ENCODE data around the gene IDUA. TPM values are rescaled to one million over a fixed set of nuclear protein-coding genes. Genes with fewer than 3 reads are reported as not detected.

Gene IDUA
- total RNA-seq, 2 donors from 2014 or later = 8.9 to 10.2 TPM

- peaks cover 13% of the 10 kb centered on the region for H3K36me3 ChIP-seq
- no peak overlapping the region for H3K27ac ChIP-seq
- no peaks in the 10 kb centered on the region for H3K27me3 ChIP-seq
- H3K4me3 ChIP-seq = no peak overlapping the region
- no peak for TF ChIP-seq CTCF (IDR thresholded peaks at IDR 0.05)
- no peak for DNase-seq (ENCODE audit: low spot score)
- peaks cover 0 to 5% of the 10 kb centered on the region in 2 donors for H3K4me1 ChIP-seq
- no peaks in the 10 kb centered on the region for H3K9me3 ChIP-seq
Measured at GRCh38 chr4:1023075-1023640, 36.3 kb downstream of the IDUA start.

GRCh38 chr4:1023895-1024740 is 37.3 kb downstream of the IDUA start:
- Histone ChIP-seq H3K36me3 (peaks cover 13% of the 10 kb centered on the region), H3K27me3 (no peaks in the 10 kb centered on the region), H3K4me1 (peaks cover 0 to 5% of the 10 kb centered on the region in 2 donors), H3K4me3 (no peak overlapping the region), H3K9me3 (no peaks in the 10 kb centered on the region), H3K27ac (no peak overlapping the region)
- no peak for DNase-seq (ENCODE audit: low spot score)
- no peak for TF ChIP-seq CTCF (IDR thresholded peaks at IDR 0.05)

GRCh38 chr4:1024882-1025545 is 38.2 kb downstream of the IDUA start:
- H3K27ac ChIP-seq = no peak overlapping the region

GRCh38 chr4:1026115-1026514 is 39.3 kb downstream of the IDUA start:
- peaks cover 0 to 12% of the 10 kb centered on the region in 2 donors for H3K4me1 ChIP-seq
- no peak for TF ChIP-seq CTCF (IDR thresholded peaks at IDR 0.05)

More at GRCh38 chr4:1024882-1025545, 38.2 kb downstream of the IDUA start:
- H3K9me3 ChIP-seq = no peaks in the 10 kb centered on the region
- H3K27me3 ChIP-seq = no peaks in the 10 kb centered on the region
- H3K4me1 ChIP-seq = peaks cover 0 to 12% of the 10 kb centered on the region in 2 donors
- H3K4me3 ChIP-seq = no peak overlapping the region
- TF ChIP-seq CTCF (IDR thresholded peaks at IDR 0.05) = no peak
- DNase-seq (ENCODE audit: low spot score) = no peak
- H3K36me3 ChIP-seq = peaks cover 13% of the 10 kb centered on the region

GRCh38 chr4:1027219-1027914 is 40.5 kb downstream of the IDUA start:
- H3K4me1 ChIP-seq = peaks cover 0 to 12% of the 10 kb centered on the region in 2 donors
- no peak overlapping the region for H3K27ac ChIP-seq
- no peak for DNase-seq (ENCODE audit: low spot score)
- H3K27me3 ChIP-seq = no peaks in the 10 kb centered on the region
- H3K4me3 ChIP-seq = no peak overlapping the region
- H3K36me3 ChIP-seq = peaks cover 13% of the 10 kb centered on the region
- no peaks in the 10 kb centered on the region for H3K9me3 ChIP-seq
- no peak for TF ChIP-seq CTCF (IDR thresholded peaks at IDR 0.05)

More at GRCh38 chr4:1026115-1026514, 39.3 kb downstream of the IDUA start:
- Histone ChIP-seq H3K27ac (no peak overlapping the region), H3K4me3 (no peak overlapping the region), H3K36me3 (peaks cover 13% of the 10 kb centered on the region), H3K27me3 (no peaks in the 10 kb centered on the region), H3K9me3 (no peaks in the 10 kb centered on the region)
- DNase-seq (ENCODE audit: low spot score) = no peak
